GM12891 (cell line): ENCODE data around the gene SLC1A2.

ENCODE experiments used
- POLR2AphosphoS5 ChIP-seq: IDR thresholded peaks from 2 replicates; pipeline ENCODE4 v1.6.1; 2011; ENCODE audit warnings: low read depth, low read length, control low read depth
- TAF1 ChIP-seq: IDR thresholded peaks from 2 replicates; pipeline ENCODE4 v1.6.1; 2011; ENCODE audit warnings: low read depth, low read length, control low read depth

GRCh38 chr11:35316161-35316560, 103.2 kb downstream of the SLC1A2 start:
- TF ChIP-seq POLR2AphosphoS5: no peak
- no peak for TF ChIP-seq TAF1
